HK-2 (cell line): ENCODE data around the gene DUSP2.

Experiments
- DNase-seq: peaks from one replicate; pipeline ENCODE4 v3.0.0-alpha.2; 2018; ENCODE audit not compliant: unreplicated experiment

The DUSP2 gene

DNA sequence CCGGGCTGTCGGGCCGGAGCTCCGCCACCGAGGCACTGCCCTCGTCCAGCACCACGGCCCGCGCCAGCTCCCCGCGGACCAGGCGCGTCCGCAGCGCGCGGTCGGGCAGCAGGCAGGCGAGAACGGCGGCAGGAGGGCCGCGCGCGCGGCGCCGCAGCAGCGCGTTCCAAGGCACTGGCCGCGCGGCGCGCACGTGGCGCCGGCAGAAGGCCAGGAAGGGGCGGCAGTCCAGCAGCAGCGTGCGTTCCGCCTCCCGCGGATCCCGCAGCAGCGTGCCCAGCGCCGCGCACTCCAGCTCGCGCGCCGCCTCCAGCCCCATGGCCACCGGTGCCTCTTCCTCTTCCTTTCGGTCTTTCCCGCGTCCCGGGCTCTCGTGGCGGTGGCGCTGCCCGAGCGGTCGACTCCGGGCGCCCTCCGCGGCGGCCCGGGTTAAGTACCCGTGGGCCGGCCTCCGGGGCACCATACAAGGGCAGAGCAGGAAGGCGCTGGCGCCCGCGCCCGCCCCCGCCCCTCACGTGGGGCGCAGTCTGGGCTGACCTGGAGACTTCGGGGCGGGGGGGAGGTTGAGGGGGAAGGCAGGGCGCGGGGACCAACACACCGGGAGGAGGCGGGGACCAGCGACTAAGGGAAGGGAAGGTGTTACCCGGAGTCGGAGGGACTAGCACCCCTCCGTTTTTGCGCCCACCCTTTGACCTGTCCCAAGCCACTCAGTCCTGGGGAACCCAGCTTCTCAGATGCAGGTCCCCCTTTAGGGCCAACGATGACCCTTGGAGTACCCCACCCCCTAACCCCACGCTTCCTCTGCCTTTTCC, at the start of gene DUSP2:
TSS of gene DUSP2 (minus strand) at position 405 of the 812 bp plus-strand sequence. CDS start at position 319, 86 bp downstream.
- peak; percentile 85 for DNase-seq

DNA sequence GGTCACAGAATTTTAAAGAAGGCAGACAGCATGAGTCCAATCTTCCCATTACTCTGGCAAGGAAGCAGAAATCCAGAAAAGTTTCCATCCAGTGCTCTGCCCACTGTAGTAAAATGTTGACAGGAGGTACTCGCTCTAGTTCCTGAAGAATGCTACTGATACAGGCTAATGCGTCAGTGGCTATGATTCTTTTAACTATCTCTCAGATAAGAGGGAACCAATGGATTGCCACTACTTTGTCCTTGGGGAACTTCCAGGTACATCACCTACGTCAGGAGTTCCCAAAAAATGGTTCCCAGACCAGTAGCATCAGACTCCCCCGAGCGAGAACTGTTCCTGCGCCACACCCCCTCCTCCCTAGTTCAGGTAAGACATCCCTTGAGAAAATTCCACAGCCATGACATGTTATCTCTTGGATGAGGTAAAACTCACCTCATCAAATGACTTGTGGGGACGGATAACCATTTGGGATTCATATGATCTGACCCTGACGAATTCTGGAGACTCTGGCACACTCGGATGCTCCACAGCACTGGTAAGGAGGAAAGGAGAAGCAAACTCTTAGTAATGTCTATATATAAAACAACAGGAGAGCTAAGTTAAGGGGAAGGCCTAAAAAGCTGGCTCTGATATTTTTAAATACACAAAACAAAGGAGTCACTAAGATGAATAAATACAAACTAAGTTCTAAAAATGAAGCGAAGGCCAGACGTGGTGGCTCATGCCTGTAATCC, 46.9 kb upstream of the DUSP2 start:
- no peak for DNase-seq

- no peak for DNase-seq
These were observed 43.7 kb upstream of the DUSP2 start for GRCh38 chr2:96188821-96189526.

GRCh38 chr2:96186562-96186961, 41.3 kb upstream of the DUSP2 start:
- DNase-seq: no peak

DNA sequence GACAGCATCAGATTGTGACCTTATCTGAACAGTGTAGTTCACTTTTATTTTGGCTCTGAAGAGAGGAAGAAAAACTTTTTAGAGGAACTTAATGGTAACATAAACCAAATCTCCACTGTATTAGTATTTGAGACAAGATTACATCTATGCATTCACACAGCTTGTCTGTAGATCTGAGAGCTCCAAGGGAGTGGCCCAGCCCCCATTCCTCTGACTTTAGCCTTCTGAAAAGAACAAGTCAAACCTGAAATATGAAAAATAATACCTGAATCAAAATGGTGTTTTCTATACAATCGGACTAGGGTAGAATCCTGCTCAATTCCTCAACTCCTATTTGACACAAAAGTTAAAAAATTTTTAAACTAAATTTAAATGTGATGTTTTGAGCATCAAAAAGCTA, 40.3 kb upstream of the DUSP2 start:
- no peak for DNase-seq

- no peak for DNase-seq
These were observed 39.7 kb upstream of the DUSP2 start for GRCh38 chr2:96184989-96185388.

DNA sequence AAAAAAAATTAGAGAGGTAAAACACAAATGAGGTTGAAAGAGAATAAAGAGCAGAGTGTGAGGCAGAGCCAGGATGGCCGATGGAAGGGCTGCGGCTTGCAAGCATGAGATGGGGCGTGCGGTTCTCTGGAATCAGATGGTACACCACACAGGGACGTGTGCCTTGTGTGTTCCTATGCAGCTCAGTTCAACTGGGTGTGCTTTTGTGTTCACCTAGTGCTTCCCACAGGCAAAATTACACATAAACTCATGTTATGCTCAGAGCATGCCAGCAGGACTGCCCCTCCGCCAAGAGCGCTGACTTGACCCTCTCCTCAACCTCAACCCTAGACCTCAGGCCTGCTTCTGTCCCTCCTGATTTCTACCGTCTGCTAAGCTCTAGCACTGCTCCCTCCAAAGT, 38.9 kb upstream of the DUSP2 start:
- no peak for DNase-seq

GRCh38 chr2:96181529-96181928, 36.3 kb upstream of the DUSP2 start:
- DNase-seq: no peak

- no peak for DNase-seq
These were observed 35.3 kb upstream of the DUSP2 start for GRCh38 chr2:96180521-96180920.

DNA sequence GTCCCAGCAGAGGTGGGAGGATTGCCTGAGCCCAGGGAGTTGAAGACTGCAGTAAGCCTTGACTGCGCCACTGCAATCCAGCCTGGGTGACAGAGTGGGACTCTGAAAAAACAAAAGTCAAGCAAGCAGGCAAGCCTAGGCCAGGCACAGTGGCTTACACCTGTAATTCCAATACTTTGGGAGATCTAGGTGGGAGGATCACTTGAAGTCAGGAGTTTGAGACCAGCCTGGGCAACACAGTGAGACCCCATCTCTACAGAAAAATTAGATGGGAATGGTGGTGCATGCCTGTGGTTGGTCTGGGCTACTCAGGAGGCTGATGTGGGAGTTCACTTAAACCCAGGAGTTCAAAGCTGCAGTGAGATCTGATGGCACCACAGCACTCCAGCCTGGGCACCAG, 34.8 kb upstream of the DUSP2 start:
- DNase-seq: no peak

GRCh38 chr2:96176661-96177060, 31.4 kb upstream of the DUSP2 start:
- no peak for DNase-seq

DNA sequence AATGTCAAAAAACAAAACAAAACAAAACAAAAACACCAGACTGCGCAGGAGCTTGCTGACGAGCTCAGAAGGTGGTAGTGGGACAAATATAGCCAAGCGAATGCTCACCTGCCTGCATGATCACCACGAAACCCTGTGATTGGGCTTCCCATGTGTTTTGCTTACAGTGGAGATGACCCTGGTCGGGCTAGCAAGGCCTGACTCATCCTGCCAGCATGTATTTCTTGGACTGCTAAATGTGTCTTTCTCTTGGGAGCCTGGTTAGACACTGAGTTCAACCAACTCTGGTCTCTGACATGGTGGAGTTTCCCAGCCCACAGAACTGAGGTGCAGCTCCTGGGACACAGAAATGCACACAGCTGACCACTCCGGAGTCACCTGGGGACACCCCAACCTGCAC, 30.7 kb upstream of the DUSP2 start:
- DNase-seq: no peak

- peak; percentile 71 for DNase-seq
These were observed 29.3 kb upstream of the DUSP2 start for GRCh38 chr2:96174251-96175144.

DNA sequence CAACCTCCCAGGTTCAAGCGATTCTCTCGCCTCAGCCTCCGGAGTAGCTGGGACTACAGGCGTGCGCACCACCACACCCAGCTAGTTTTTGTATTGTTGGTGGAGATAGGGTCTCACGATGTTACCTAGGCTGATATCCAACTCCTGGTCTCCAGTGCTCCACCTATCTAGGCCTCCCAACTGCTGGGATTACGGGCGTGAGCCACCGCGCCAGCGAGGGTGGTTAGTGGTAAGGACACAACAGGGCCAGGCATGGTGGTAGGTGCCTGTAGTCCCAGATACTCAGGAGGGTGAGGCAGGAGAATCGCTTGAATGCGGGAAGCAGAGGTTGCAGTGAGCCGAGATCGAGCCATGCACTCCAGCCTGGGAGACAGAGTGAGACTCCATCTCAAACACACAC, 26.6 kb upstream of the DUSP2 start:
- no peak for DNase-seq

DNA sequence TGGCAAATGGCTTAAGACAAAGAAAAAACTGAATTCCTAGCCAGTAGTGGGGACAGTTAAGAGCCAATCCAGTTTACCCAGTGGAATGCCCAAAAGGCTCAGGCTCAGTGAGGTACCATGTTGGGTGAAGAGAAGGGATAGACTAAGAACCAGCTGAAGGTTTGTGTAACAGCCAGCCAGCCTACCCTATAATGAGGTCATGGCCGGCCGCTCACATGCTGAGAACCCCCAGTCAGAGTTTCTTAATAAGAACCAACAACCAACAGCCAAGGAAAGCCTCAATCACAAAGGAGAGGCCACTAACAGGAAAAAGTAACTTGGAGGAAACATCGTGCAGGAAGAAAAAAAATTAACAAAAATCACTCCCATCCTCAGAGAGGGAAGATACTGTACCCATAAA, 25.4 kb upstream of the DUSP2 start:
- DNase-seq: no peak

GRCh38 chr2:96169868-96170507, 24.7 kb upstream of the DUSP2 start:
- no peak for DNase-seq

DNA sequence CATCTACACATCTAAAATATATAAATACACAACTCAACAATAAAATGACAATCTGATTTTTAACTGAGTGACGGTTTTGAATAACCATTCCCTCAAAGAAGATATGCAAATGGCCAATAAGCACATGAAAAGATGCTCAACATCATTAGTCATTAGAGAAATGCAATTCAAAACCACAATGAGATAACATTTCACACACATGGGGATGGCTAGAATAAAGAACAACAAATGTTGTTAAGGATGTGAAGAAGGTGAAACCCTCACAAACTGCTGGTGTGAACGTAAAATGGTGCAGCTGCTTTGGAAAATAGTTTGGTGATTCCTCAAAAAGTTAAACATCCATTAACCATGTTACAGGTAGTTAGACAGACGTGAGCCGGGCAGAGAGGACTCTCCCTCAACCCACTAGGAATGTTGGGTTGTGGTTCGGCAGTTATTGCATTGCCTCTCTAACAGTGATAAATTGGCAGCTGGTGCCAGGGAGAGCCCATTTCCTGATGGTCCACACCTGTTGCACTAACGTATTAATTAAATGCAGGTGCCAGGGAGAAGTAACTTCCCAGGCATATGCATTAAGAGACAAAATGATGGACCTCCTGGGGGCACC, 22.3 kb upstream of the DUSP2 start:
- DNase-seq: no peak

DNA sequence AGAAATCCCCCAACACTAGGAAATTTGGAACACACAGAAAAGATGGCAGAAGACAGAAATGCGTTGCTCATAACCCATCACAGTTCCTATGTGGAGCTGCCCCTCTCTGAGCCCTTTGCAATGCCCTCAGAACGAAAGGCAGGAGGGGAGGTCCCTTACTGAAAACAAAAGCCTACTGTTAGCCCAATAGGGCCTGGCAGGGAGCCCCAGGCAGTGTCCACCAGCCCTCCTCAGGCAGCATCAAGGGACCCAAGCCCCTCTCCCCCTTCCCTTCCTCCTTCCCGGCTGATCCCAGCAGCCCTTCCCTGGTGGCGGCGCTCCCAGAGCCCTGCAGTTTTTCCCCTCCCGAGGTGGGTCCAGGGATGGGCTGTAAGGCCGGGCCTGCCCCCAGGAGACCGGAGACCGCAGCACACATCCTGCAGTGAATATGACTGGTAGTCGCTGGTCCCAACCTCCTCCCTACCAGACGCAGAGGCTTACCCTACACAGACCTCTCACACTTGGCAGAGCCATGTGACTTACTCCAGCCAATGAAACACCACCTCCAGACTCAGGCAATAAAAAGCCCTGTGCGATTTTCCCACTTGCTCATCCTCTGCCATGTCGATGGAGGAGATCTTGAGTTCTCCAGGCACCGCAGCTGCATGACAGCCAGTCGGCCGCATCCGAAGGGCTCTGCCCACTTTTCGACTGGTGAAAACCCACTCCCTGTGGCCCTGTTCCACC, 19.4 kb upstream of the DUSP2 start:
- DNase-seq: no peak

- DNase-seq: no peak
These were observed 18.7 kb upstream of the DUSP2 start for GRCh38 chr2:96163768-96164429.

DNA sequence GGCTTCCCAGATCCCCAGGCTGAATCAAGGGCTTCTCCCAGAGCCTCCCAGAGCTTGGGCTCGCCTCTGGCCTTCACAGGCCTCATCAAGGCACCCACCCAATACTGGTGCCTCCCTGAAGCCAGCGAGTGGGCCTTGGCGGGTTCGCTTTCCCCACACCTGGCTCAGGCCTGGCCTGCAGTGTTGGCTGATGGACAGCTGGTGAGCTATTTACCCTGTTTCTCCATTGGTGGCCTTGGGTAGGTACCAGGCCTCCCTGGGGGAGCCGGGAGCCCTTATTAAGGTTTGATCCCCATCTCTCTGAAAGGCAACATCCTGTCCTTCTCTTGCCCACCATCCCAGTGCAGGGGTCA, 18.2 kb upstream of the DUSP2 start:
- no peak for DNase-seq
